G401 (cell line): ENCODE measurements around the gene WIZ. TPM values are rescaled to one million over a fixed set of nuclear protein-coding genes. Genes with fewer than 3 reads are reported as not detected.

ENCODE experiments used
- DNase-seq: peaks from one replicate; pipeline ENCODE4 v3.0.0-alpha.2; 2015; ENCODE audit warnings: low spot score
- in situ Hi-C: cut with HindIII; loops from 2 replicates; pipeline ENCODE4 v1.10.0; 2016; ENCODE audit warnings: low sequenced_read_pairs, mixed read lengths
- total RNA-seq: library from RNA; depleted of rRNA; stranded (reverse); fragments of >200 nt; shearing (Covaris generic); gene quantifications from 2 replicates; pipeline ENCODE4 v1.2.3, GENCODE V29; 2014

WIZ gene
- total RNA-seq, 1 experiment from 2014 or later = 24.9 TPM

- in situ Hi-C loops = no loop called here
- no peak for DNase-seq
Measured at GRCh38 chr19:15468675-15469512, 19.1 kb upstream of the WIZ start.

GRCh38 chr19:15467734-15468214 is 18.0 kb upstream of the WIZ start:
- no peak for DNase-seq
- in situ Hi-C loops = no loop called here

DNA sequence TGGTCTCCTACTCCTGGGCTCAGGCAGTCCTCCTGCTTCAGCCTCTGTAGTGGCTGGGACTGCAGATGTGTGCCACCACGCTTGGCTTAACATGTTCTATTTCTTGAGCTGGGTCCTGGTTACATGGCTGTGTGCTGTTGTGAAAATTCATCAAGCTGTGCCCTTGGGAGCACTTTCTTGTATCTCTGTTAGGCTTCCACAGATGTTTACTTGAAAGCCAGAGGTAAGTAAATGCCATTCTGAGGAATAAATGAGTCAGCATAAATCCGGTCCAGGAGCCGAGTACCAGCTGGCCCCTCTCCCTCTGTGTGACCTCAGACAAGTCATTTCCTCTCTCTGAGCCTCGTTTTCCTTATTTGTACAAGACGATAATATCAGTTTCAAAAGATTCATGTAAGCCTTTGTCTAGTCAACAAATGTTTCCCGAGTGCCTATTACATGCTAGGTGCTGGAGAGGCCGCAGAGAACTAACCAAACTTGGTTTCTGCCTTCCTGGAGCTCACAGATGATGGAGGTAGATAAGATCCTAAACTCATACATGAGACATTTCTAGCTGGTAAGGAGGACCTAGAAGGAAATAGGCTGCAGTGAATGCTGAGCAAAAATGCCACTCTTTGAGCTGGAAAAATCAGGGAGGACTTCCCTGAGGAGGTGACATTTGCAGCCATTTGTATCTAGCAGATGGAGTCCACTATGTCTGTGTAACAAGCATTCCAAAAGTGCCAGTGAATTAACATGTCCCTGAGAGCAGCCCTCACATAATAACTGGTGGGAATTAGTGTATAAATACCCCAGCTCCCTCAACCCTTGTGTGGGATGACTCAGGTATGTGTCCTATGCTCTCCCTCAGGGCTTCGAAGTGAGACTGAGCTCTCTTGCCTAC is 17.3 kb upstream of the WIZ start:
- in situ Hi-C loops = no loop called here
- no peak for DNase-seq

DNA sequence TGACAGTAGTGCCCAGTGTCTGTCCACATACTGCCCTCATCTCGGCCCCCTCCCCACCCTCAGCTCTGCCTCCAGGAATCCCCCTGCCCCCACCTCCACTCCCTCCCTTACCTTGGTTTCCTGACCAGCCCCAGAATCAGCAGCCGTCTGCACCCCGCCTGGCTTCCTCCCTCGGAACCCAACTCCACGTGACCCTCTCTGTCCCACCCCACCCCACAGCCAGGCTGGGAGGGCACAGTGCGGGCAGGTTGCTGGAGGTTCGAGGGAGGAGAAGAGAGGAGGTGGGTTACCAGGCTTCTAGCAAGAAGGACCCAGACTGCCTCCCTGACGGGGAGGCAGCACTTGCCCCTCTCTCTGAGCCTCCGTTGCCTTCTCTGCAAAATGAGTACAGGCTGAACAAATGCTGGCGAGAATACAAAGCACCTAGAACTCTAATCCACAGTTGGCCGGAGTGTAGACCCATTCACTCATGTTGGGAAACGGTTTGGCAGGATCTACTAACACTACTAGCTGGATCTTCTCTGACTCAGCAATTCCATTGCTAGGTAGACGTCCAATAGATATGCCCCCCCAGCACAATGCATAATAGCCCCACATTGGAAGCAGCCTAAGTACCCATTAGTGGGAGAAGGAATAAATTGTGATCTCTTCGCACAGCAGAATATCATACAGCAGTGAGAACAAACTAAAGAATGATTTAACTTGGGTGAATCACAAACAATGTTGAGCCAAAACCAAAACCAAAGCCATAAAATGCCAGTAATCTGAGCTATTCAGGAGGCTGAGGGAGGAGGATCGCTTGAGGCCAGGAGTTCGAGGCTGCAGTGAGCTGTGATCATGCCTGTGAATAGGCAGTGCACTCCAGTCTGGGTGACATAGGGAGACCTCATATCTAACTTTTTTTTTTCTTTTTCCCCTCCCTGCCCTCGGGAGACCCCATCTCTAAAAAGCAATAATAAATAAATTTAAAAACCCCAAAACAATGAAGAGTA is 14.9 kb upstream of the WIZ start, which contains the start of gene RASAL3:
TSS of gene RASAL3 (minus strand) at position 151 of the 992 bp plus-strand sequence. CDS start 186 bp downstream, outside the sequence.
- in situ Hi-C loops = no loop called here
- DNase-seq = no peak

- in situ Hi-C loops = no loop called here
- DNase-seq = no peak
Measured at GRCh38 chr19:15463861-15464371, 14.2 kb upstream of the WIZ start.

- in situ Hi-C loops = no loop called here
- DNase-seq = no peak
Measured at GRCh38 chr19:15461694-15462093, 11.9 kb upstream of the WIZ start.

- DNase-seq = no peak
- in situ Hi-C loops = no loop called here
Measured at GRCh38 chr19:15457701-15458484, 8.1 kb upstream of the WIZ start.

- in situ Hi-C loops = no loop called here
- DNase-seq = no peak
Measured at GRCh38 chr19:15456871-15457700, 7.3 kb upstream of the WIZ start.

GRCh38 chr19:15456441-15456840 is 6.7 kb upstream of the WIZ start:
- in situ Hi-C loops = no loop called here
- DNase-seq = no peak

GRCh38 chr19:15455996-15456395 is 6.2 kb upstream of the WIZ start:
- in situ Hi-C loops = no loop called here
- DNase-seq = no peak

DNA sequence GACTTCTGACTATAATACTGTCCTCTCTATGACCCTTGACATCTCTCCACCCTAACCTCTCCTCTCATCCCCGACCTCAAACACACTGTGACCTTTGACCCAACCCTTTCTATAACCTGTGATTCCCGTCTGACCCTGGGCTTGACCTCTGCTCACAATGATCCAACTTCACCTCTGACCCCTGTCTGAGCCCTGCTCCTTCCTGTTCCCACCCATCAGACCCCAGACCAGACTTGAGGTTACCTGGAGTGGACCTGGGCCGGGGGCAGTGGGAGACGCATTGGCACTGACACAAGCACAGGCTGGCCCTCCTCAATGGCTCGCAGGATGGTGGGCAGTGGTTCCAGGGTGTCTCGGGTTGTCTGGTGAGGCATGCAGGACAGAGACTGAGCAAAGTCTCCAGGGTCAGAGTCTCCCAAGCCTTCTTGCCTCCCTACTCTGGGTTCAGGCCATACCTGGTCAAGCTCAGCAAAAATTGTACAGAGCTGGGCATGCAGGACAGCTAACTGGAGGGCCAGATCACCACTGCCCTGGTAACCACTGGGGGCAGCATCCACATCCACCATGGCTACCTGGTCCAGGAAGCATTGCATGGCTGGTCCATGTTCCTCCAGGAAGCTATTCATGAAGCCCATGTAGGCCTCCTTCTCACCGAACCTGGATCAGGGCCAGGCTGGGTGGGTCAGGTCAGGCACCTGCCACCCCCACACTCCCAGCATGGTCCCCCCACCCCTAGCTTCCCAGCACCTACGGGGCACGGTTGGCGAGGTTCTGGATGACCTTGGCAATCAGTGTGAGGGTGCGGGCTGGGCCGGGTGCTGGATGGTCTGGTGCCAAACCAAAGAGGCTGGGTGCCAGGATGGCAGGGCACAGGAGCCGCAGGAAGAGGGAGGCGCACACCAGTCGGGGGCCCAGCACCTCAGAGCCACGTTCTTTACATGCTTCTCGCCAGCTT is 4.4 kb upstream of the WIZ start:
- no peak for DNase-seq
- in situ Hi-C loops = no loop called here

GRCh38 chr19:15453091-15453578 is 3.4 kb upstream of the WIZ start:
- in situ Hi-C loops = no loop called here
- DNase-seq = no peak

DNA sequence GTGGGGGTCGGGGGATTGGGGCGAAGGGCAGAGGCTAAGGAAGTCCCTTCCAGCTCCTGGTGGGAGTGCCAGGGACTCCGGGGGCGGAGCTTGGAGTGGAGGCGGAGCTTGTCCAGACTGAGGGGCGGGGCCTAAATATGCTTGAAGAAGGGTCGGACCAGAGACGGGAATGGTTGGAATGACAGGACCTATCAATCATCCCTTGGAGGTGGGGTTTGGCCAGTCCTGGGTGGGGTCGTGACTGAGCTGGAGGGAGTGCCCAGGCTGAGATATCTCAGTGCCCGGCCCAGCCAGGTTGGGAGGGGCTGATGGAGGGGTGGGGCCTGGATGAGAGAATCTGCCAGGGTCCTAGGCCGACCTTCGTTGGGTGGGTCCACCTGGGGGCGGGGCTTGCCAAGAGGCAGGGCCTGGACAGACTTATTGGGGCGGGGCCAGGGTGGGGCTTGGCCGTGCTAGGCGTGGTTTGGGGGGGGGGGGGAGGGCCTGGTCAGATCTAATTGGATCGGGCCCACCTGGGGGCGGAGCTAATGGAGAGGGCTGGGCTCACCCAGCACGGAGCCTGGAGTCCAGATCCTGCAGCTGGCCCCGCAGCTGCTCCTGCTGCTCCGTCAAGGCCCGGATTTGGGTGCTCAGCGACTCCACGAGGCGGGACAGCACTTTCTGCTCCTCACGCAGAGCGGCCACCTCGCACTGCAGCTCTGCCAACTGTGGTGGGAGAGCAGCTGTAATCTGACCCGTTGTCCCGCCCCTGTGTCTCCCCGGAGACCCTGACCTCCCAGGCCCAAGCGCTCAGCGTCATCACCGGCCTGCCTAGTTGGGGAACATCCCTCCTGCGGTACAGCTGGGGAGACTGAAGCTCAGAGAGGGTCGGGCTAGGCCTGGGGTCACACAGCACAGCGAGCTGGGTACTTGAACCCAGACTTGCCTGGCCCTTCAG is 2.6 kb upstream of the WIZ start:
- DNase-seq = peak; percentile 67
- in situ Hi-C loops = no loop called here

DNA sequence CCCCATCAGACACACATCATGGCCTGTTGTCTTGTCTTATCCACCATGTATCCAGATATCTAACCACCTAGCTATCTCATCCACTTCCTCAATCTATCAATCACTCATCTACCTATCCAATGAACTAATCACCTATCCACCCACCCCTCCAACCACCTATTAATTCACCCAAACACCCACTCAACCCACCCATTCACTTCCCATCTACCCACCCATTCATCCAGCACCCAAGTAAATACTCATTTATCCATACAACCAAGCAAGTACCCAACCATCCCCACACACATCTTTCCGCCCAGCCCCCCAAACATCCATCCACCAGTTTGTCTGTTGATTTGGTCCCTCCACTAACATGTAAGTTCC is 753 bp upstream of the WIZ start:
- no peak for DNase-seq
- in situ Hi-C loops = no loop called here
